Endothelial cell (in vitro differentiated cells): ENCODE results near the gene CYSTM1. TPM values are rescaled to one million over a fixed set of nuclear protein-coding genes. Genes with fewer than 3 reads are reported as not detected.

Experiments used
- DNase-seq: peaks from one replicate; pipeline ENCODE4 v3.0.0; 2021; ENCODE audit warnings: low spot score
- H3K27ac Mint-ChIP-seq: one replicate; pipeline ENCODE4 v1.8.0; 2021; ENCODE audit warnings: mixed read lengths, inconsistent platforms; ENCODE audit not compliant: unreplicated experiment
- H3K27me3 Mint-ChIP-seq: one replicate; pipeline ENCODE4 v1.8.0; 2021; ENCODE audit warnings: mild to moderate bottlenecking, moderate library complexity, mixed read lengths, inconsistent platforms; ENCODE audit not compliant: unreplicated experiment
- H3K36me3 Mint-ChIP-seq: one replicate; pipeline ENCODE4 v1.8.0; 2021; ENCODE audit warnings: mild to moderate bottlenecking, low read depth, mixed read lengths, inconsistent platforms; ENCODE audit not compliant: unreplicated experiment
- H3K4me1 Mint-ChIP-seq: one replicate; pipeline ENCODE4 v1.8.0; 2021; ENCODE audit warnings: mild to moderate bottlenecking, mixed read lengths, inconsistent platforms; ENCODE audit not compliant: unreplicated experiment
- H3K4me3 Mint-ChIP-seq: one replicate; pipeline ENCODE4 v1.8.0; 2021; ENCODE audit warnings: mild to moderate bottlenecking, mixed read lengths, inconsistent platforms; ENCODE audit not compliant: unreplicated experiment
- H3K9me3 Mint-ChIP-seq: one replicate; pipeline ENCODE4 v1.8.0; 2021; ENCODE audit warnings: mixed read lengths, inconsistent platforms; ENCODE audit not compliant: unreplicated experiment
- CTCF ChIP-seq: fragments of 200-600 bp; sonication (generic); IDR thresholded peaks from one replicate; pipeline ENCODE4 v1.5.0; 2021; ENCODE audit warnings: antibody characterized with exemption; ENCODE audit not compliant: unreplicated experiment
- total RNA-seq: library from RNA; stranded (reverse); fragmentation: NEBNext Ultra II Directional; extraction: Animal tissue kit (Norgen Biotek cat#: 25700); gene quantifications from one replicate; pipeline ENCODE4 v1.2.1, GENCODE V29; 2021; ENCODE audit not compliant: unreplicated experiment

CYSTM1 gene
- total RNA-seq, 1 donor from 2014 or later, result 21.7 TPM

GRCh38 chr5:140181525-140181924 lies 6.5 kb downstream of the CYSTM1 start:
- peaks cover 15% of the 10 kb centered on the region for H3K4me1 Mint-ChIP-seq
- H3K27ac Mint-ChIP-seq, result peak overlapping the region; percentile 24
- no peak overlapping the region for H3K4me3 Mint-ChIP-seq
- no peak for DNase-seq
- H3K36me3 Mint-ChIP-seq, result no peaks in the 10 kb centered on the region
- TF ChIP-seq CTCF, result no peak
- no peaks in the 10 kb centered on the region for H3K27me3 Mint-ChIP-seq
- no peaks in the 10 kb centered on the region for H3K9me3 Mint-ChIP-seq

GRCh38 chr5:140182075-140182711 lies 7.2 kb downstream of the CYSTM1 start:
- peak overlapping the region; percentile 24 for H3K27ac Mint-ChIP-seq
- no peak overlapping the region for H3K4me3 Mint-ChIP-seq
- TF ChIP-seq CTCF, result no peak
- no peaks in the 10 kb centered on the region for H3K36me3 Mint-ChIP-seq
- H3K9me3 Mint-ChIP-seq, result no peaks in the 10 kb centered on the region
- no peaks in the 10 kb centered on the region for H3K27me3 Mint-ChIP-seq
- peaks cover 15% of the 10 kb centered on the region for H3K4me1 Mint-ChIP-seq
- DNase-seq, result no peak

DNA sequence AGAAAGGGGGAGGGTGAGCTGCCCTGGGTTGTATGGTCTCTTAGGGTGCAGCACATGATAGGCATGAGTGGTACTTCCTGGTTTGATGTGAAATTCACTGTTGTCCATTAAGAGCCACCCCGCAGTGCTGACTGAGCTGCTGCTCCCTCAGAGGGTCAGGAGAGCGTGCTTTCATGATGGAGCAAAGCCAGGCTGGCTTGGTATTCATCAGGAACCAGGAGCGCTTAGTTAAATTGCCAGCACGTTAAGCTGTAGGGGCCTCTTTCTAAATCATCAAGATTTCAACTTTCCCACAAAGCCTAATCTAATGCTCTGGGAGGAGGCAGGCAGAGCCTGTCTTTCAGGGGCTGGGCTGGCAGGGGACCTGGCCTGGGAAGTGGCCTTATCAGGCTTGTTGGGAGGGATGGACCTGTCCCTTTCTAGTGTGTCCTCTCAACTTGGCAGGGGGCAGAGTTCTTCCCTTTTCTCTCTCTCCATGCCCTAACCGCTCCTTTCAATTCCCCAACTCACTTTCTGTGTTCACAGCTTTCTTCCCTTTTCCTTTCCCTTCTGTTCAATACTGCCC lies 7.9 kb downstream of the CYSTM1 start:
- Mint-ChIP-seq H3K27ac (no peak overlapping the region), H3K9me3 (no peaks in the 10 kb centered on the region), H3K36me3 (no peaks in the 10 kb centered on the region), H3K4me1 (peaks cover 15% of the 10 kb centered on the region), H3K27me3 (no peaks in the 10 kb centered on the region), H3K4me3 (no peak overlapping the region)
- DNase-seq, result no peak
- TF ChIP-seq CTCF, result no peak

- Mint-ChIP-seq H3K4me3 (no peak overlapping the region), H3K9me3 (no peaks in the 10 kb centered on the region)
- TF ChIP-seq CTCF, result no peak
Observed at GRCh38 chr5:140185409-140185808, 10.4 kb downstream of the CYSTM1 start.

GRCh38 chr5:140186267-140186671 lies 11.3 kb downstream of the CYSTM1 start:
- no peak for DNase-seq
- H3K4me3 Mint-ChIP-seq, result no peak overlapping the region
- no peak for TF ChIP-seq CTCF
- H3K27ac Mint-ChIP-seq, result no peak overlapping the region
- no peaks in the 10 kb centered on the region for H3K36me3 Mint-ChIP-seq
- H3K27me3 Mint-ChIP-seq, result no peaks in the 10 kb centered on the region
- peaks cover 15% of the 10 kb centered on the region for H3K4me1 Mint-ChIP-seq
- H3K9me3 Mint-ChIP-seq, result no peaks in the 10 kb centered on the region

More at GRCh38 chr5:140185409-140185808, 10.4 kb downstream of the CYSTM1 start:
- no peaks in the 10 kb centered on the region for H3K36me3 Mint-ChIP-seq
- no peak for DNase-seq
- peaks cover 15% of the 10 kb centered on the region for H3K4me1 Mint-ChIP-seq
- H3K27ac Mint-ChIP-seq, result no peak overlapping the region
- H3K27me3 Mint-ChIP-seq, result no peaks in the 10 kb centered on the region
